Measurements from ENCODE around the gene PTPRU.
"Not testable (repeated sequence)": the region's sequence is repeated elsewhere in the genome, so short reads cannot be mapped to it uniquely, and the experiment has no call there.

The PTPRU gene

GRCh38 chr1:29209173-29209572 lies 27.1 kb upstream of the PTPRU start:
- no peaks in the 10 kb centered on the region for H3K9me3 Mint-ChIP-seq
- H3K4me3 Mint-ChIP-seq = no peak overlapping the region
- intact Hi-C loops (cut with micrococcal nuclease) = no loop called here
- H3K27me3 Mint-ChIP-seq = no peaks in the 10 kb centered on the region
- peaks cover 62% of the 10 kb centered on the region for H3K36me3 Mint-ChIP-seq (ENCODE audit: low read depth)
- H3K27ac Mint-ChIP-seq = peak overlapping the region; percentile 0
- no peaks in the 10 kb centered on the region for H3K4me1 Mint-ChIP-seq (ENCODE audit: low read depth)

GRCh38 chr1:29210278-29211085 lies 25.8 kb upstream of the PTPRU start:
- intact Hi-C loops (cut with micrococcal nuclease) = no loop called here
- H3K4me1 Mint-ChIP-seq (ENCODE audit: low read depth) = no peaks in the 10 kb centered on the region
- no peak overlapping the region for H3K4me3 Mint-ChIP-seq
- H3K36me3 Mint-ChIP-seq (ENCODE audit: low read depth) = peaks cover 61% of the 10 kb centered on the region
- no peaks in the 10 kb centered on the region for H3K27me3 Mint-ChIP-seq
- H3K27ac Mint-ChIP-seq = no peak overlapping the region
- H3K9me3 Mint-ChIP-seq = no peaks in the 10 kb centered on the region

- peaks cover 62% of the 10 kb centered on the region for H3K36me3 Mint-ChIP-seq (ENCODE audit: low read depth)
- H3K27ac Mint-ChIP-seq = no peak overlapping the region
- intact Hi-C loops (cut with micrococcal nuclease) = no loop called here
- no peaks in the 10 kb centered on the region for H3K9me3 Mint-ChIP-seq
- H3K4me1 Mint-ChIP-seq (ENCODE audit: low read depth) = no peaks in the 10 kb centered on the region
- no peak overlapping the region for H3K4me3 Mint-ChIP-seq
- no peaks in the 10 kb centered on the region for H3K27me3 Mint-ChIP-seq
Observed at GRCh38 chr1:29211086-29212030, 25.0 kb upstream of the PTPRU start.

- Mint-ChIP-seq H3K27ac (no peak overlapping the region), H3K36me3 (ENCODE audit: low read depth) (peaks cover 57% of the 10 kb centered on the region)
Observed at GRCh38 chr1:29213055-29213454, 23.3 kb upstream of the PTPRU start.

GRCh38 chr1:29217633-29218032 lies 18.7 kb upstream of the PTPRU start:
- Mint-ChIP-seq H3K9me3 (no peaks in the 10 kb centered on the region), H3K36me3 (ENCODE audit: low read depth) (peaks cover 63% of the 10 kb centered on the region), H3K27me3 (no peaks in the 10 kb centered on the region), H3K27ac (no peak overlapping the region), H3K4me3 (no peak overlapping the region), H3K4me1 (ENCODE audit: low read depth) (no peaks in the 10 kb centered on the region)
- intact Hi-C loops (cut with micrococcal nuclease) = no loop called here

More at GRCh38 chr1:29213055-29213454, 23.3 kb upstream of the PTPRU start:
- no peaks in the 10 kb centered on the region for H3K27me3 Mint-ChIP-seq
- H3K4me3 Mint-ChIP-seq = no peak overlapping the region
- H3K9me3 Mint-ChIP-seq = no peaks in the 10 kb centered on the region
- intact Hi-C loops (cut with micrococcal nuclease) = no loop called here
- no peaks in the 10 kb centered on the region for H3K4me1 Mint-ChIP-seq (ENCODE audit: low read depth)

GRCh38 chr1:29218223-29218622 lies 18.1 kb upstream of the PTPRU start:
- Mint-ChIP-seq H3K9me3 (no peaks in the 10 kb centered on the region), H3K36me3 (ENCODE audit: low read depth) (peaks cover 62% of the 10 kb centered on the region), H3K4me3 (no peak overlapping the region), H3K4me1 (ENCODE audit: low read depth) (no peaks in the 10 kb centered on the region), H3K27me3 (no peaks in the 10 kb centered on the region), H3K27ac (no peak overlapping the region)
- intact Hi-C loops (cut with micrococcal nuclease) = no loop called here

- Mint-ChIP-seq H3K4me3 (no peak overlapping the region), H3K27me3 (no peaks in the 10 kb centered on the region), H3K4me1 (ENCODE audit: low read depth) (no peaks in the 10 kb centered on the region), H3K9me3 (no peaks in the 10 kb centered on the region), H3K36me3 (ENCODE audit: low read depth) (peaks cover 35% of the 10 kb centered on the region), H3K27ac (no peak overlapping the region)
- intact Hi-C loops (cut with micrococcal nuclease) = no loop called here
Observed at GRCh38 chr1:29221296-29221695, 15.0 kb upstream of the PTPRU start.

GRCh38 chr1:29222260-29222659 lies 14.1 kb upstream of the PTPRU start:
- intact Hi-C loops (cut with micrococcal nuclease); H3K27me3 Mint-ChIP-seq; H3K9me3 Mint-ChIP-seq; H3K4me3 Mint-ChIP-seq; H3K27ac Mint-ChIP-seq; H3K4me1 Mint-ChIP-seq (ENCODE audit: low read depth): not testable (repeated sequence)
- H3K36me3 Mint-ChIP-seq (ENCODE audit: low read depth) = peaks cover 35% of the 10 kb centered on the region

GRCh38 chr1:29222686-29223085 lies 13.6 kb upstream of the PTPRU start:
- Mint-ChIP-seq H3K9me3 (no peaks in the 10 kb centered on the region), H3K4me3 (no peak overlapping the region), H3K36me3 (ENCODE audit: low read depth) (peaks cover 35% of the 10 kb centered on the region), H3K27ac (no peak overlapping the region), H3K27me3 (no peaks in the 10 kb centered on the region), H3K4me1 (ENCODE audit: low read depth) (no peaks in the 10 kb centered on the region)
- intact Hi-C loops (cut with micrococcal nuclease) = no loop called here

- peaks cover 35% of the 10 kb centered on the region for H3K36me3 Mint-ChIP-seq (ENCODE audit: low read depth)
- intact Hi-C loops (cut with micrococcal nuclease) = no loop called here
- H3K4me1 Mint-ChIP-seq (ENCODE audit: low read depth) = no peaks in the 10 kb centered on the region
- no peaks in the 10 kb centered on the region for H3K27me3 Mint-ChIP-seq
- no peak overlapping the region for H3K4me3 Mint-ChIP-seq
- H3K27ac Mint-ChIP-seq = no peak overlapping the region
- H3K9me3 Mint-ChIP-seq = no peaks in the 10 kb centered on the region
Observed at GRCh38 chr1:29223521-29223920, 12.8 kb upstream of the PTPRU start.

- Mint-ChIP-seq H3K27me3 (no peaks in the 10 kb centered on the region), H3K4me3 (no peak overlapping the region), H3K27ac (no peak overlapping the region), H3K36me3 (ENCODE audit: low read depth) (peaks cover 32% of the 10 kb centered on the region), H3K4me1 (ENCODE audit: low read depth) (peaks cover 5% of the 10 kb centered on the region), H3K9me3 (no peaks in the 10 kb centered on the region)
- intact Hi-C loops (cut with micrococcal nuclease) = no loop called here
Observed at GRCh38 chr1:29224356-29224837, 11.9 kb upstream of the PTPRU start.

- H3K9me3 Mint-ChIP-seq = no peaks in the 10 kb centered on the region
- intact Hi-C loops (cut with micrococcal nuclease) = no loop called here
- peaks cover 5% of the 10 kb centered on the region for H3K4me1 Mint-ChIP-seq (ENCODE audit: low read depth)
- H3K27ac Mint-ChIP-seq = no peak overlapping the region
- H3K27me3 Mint-ChIP-seq = no peaks in the 10 kb centered on the region
- peaks cover 24% of the 10 kb centered on the region for H3K36me3 Mint-ChIP-seq (ENCODE audit: low read depth)
- no peak overlapping the region for H3K4me3 Mint-ChIP-seq
Observed at GRCh38 chr1:29225361-29225760, 11.0 kb upstream of the PTPRU start.

- no peaks in the 10 kb centered on the region for H3K9me3 Mint-ChIP-seq
- intact Hi-C loops (cut with micrococcal nuclease) = no loop called here
- no peak overlapping the region for H3K27ac Mint-ChIP-seq
- peaks cover 12% of the 10 kb centered on the region for H3K36me3 Mint-ChIP-seq (ENCODE audit: low read depth)
- H3K4me3 Mint-ChIP-seq = no peak overlapping the region
- no peaks in the 10 kb centered on the region for H3K27me3 Mint-ChIP-seq
- H3K4me1 Mint-ChIP-seq (ENCODE audit: low read depth) = peaks cover 11% of the 10 kb centered on the region
Observed at GRCh38 chr1:29227511-29227910, 8.8 kb upstream of the PTPRU start.

- Mint-ChIP-seq H3K4me3 (peak overlapping the region; percentile 88), H3K27ac (peak overlapping the region; percentile 89), H3K4me1 (ENCODE audit: low read depth) (peaks cover 11% of the 10 kb centered on the region), H3K36me3 (ENCODE audit: low read depth) (peaks cover 6% of the 10 kb centered on the region), H3K27me3 (peaks cover 15% of the 10 kb centered on the region), H3K9me3 (no peaks in the 10 kb centered on the region)
- intact Hi-C loops (cut with micrococcal nuclease) = loop anchor here (10.0 kb wide), 1 partner anchor 1685 kb away; no protein-coding TSS in a partner anchor
Observed at GRCh38 chr1:29230204-29230552, 6.1 kb upstream of the PTPRU start.
